GM12874 (cell line): Measurements from ENCODE around the gene LALBA.
A peak's percentile ranks its signal among the peaks of the same experiment; 100 is the strongest.

Experiments
- CTCF ChIP-seq: IDR thresholded peaks from 2 replicates; pipeline ENCODE4 v1.5.1; 2011; ENCODE audit warnings: low read depth, mild to moderate bottlenecking, control low read depth, low read length, moderate library complexity; ENCODE audit not compliant: insufficient read depth

Gene LALBA

GRCh38 chr12:48556631-48557030 is 13.2 kb downstream of the LALBA start:
- no peak for TF ChIP-seq CTCF

- TF ChIP-seq CTCF = no peak
Observed at GRCh38 chr12:48545833-48546469, 23.9 kb downstream of the LALBA start.

- peak; percentile 78 for TF ChIP-seq CTCF
Observed at GRCh38 chr12:48542300-48542928, 27.4 kb downstream of the LALBA start.

- no peak for TF ChIP-seq CTCF
Observed at GRCh38 chr12:48536602-48537001, 33.2 kb downstream of the LALBA start.

- TF ChIP-seq CTCF = no peak
Observed at GRCh38 chr12:48532601-48533000, 37.2 kb downstream of the LALBA start.

- no peak for TF ChIP-seq CTCF
Observed at GRCh38 chr12:48527891-48528670, 41.8 kb downstream of the LALBA start.

GRCh38 chr12:48525332-48525731 is 44.5 kb downstream of the LALBA start, which contains the start of gene OR8S1:
Gene OR8S1, plus strand, starts transcription at chr12:48525632. Its CDS starts 0 bp downstream, at chr12:48525632.
- TF ChIP-seq CTCF = no peak
